DMS153 treated with DMSO at 0.1 percent for 48 hours (cell line): ENCODE measurements around the gene GPR3.
"Not testable (repeated sequence)": the region's sequence is repeated elsewhere in the genome, so short reads cannot be mapped to it uniquely, and the experiment has no call there.

ENCODE experiments used
- DNase-seq: peaks from one replicate; lab custom pipeline; 2025; ENCODE audit not compliant: unreplicated experiment; lab: John Stamatoyannopoulos, UW

Gene GPR3

GRCh38 chr1:27398405-27399149 lies 6.2 kb downstream of the GPR3 start:
- DNase-seq: no peak

DNA sequence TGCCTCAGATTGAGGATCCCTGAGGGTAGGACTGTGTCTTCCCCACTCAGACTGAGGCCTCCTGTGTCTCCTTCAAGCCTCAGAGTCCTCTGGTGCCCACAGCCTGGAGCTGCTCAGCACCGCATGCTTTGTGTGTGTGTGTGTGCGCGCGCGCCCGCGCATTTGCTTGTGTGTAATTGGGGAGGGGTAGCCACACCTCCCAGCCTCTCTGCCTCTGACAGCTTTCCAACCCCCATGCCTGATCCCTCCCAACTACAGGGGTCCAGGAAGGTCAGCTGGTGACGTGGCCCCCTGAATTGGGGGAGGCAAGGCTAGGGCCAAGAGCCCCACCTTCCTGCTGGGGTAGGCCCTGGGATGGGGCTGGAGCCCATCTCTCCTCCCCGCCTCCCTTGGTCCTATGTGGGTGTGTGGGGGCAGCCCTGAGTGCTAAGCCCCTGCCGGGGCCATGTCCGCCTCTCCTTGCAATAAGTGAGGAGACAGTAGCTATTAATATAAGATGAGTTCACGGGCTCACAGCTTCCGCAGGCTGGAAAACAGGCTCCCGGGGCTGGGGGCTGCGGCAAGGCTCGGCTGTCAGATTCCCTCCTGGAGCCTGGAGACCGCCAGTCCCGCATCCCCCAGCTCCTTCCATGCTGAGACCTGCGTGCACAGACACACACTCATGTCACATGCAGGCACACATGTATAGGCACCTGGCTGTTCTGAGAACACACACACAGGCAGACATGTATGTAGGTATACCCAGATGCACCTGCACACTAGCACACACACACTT lies 7.0 kb downstream of the GPR3 start:
- DNase-seq: no peak

GRCh38 chr1:27400082-27400962 lies 7.9 kb downstream of the GPR3 start:
- DNase-seq: no peak

DNA sequence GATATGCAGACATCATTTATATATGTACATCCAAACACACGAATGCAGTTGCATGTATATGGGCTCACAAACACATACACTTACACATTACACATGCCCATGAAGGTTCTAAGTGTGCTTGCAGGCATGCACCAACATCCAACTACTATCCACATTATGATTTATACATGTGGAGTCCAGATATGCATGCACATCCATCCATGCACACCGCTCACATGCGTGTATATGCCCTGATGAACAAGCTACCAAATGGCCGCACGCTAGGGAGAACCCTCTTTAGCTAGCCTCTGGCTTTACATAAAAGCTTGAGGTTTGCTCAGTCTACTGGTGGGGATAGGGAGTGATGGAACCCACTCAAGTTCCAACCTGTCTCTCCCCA lies 8.5 kb downstream of the GPR3 start:
- DNase-seq: no peak

DNA sequence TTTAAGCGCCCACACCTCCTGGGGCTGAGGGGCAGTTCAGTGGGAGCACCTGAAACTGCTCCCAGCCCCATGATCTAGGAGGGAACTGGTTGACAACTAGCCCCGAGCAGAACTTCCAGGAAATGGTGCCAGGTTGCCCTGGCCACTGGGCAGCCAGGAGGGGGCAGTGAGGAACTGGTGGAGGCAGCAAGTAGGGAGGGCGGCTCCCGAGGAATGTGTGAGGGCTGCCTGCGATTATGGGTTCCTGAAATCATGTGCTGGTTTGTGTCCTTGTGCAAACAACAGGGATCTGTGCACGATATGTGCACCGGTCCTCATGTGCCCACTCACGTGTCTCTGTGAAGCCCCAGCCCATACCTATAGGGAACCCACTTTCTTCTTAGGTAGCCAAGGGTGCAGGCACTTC lies 9.9 kb downstream of the GPR3 start:
- peak; percentile 18 for DNase-seq

DNA sequence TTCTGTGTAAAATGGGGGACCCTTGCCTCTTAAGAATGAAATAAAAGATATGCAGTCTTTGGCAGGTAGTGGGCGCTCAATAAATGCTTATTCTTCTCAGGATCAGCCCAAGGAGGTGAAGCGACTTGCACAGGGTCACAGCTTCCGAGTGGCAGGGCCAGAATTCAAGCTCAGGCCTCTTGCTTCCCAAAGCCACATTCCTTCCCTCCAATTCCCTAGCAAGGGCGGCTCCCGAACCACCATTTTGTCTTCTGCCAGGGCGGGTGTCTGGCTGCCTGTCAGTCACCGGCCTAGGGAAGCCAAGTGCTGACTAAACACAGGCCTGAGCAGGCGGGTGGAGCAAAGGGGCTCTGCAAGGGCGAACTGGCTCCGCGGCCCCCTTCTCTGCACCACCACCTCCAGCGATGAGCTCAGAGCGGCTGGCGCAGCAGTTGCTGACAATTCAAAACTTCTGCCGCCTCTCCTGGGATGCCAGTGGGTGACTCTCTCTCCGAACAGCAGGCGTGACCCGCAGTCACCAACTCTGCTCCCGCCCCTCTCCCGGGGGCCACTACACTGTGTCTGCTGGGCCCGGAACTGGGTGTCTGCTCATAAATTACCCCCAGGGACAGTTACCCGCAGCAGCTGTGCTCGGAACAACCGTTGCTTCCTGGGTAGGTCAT lies 10.8 kb downstream of the GPR3 start:
- DNase-seq: no peak

DNA sequence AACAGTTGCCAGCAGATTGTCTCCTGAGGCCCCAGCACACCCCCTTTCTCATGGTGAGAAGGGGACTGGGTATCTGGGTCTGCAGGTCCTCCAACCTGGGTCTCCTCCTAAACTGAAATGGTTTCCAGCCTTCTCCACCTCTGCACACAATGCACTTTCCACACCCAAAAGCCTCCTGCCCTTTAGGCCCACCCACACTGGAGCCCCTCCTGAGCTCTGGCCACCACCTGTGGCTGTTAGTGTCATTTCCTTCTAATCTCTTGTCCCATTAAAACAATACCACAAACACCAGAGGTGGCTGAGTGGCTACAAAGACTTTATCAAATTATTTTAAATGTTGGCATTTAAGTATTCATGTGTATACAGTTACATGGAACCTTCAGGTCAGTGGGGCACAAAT lies 11.5 kb downstream of the GPR3 start:
- no peak for DNase-seq

DNA sequence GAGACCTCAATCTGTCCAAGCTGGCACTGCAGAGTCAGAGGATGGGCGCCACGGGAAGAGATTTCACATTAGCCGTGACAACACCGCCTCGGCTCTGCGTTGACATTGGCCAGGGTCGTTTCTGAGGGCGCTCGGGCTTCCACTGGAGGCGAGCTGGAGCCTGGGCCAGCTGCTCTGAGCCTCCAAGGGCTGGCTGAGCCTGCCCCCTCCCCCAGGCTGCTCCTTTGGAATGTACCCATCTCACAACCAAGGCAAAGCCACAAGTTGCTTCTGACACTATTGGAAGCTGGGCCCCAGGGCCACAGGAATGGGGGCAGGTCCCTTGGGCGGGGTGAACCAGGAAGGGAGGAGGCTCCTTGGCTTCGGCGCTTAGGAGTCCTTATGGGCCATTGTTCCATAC lies 12.7 kb downstream of the GPR3 start:
- DNase-seq: no peak

- DNase-seq: not testable (repeated sequence)
Measured at GRCh38 chr1:27405598-27406361, 13.4 kb downstream of the GPR3 start.

DNA sequence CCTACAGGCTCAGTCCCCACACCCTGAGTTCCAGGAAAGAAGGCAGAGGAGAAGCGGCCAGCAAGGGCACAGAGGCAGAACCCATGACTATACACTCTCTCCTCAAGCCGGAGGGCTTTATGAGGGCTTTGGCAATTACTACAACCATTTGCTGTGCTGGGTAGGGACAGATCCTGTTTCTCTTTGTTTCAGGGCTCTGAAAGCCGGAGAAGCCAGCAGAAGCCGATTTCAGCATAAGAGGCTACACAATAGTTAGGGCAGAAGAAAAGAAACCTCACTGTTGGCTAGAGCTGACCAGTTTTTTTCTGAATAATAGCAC lies 13.9 kb downstream of the GPR3 start:
- DNase-seq: no peak

GRCh38 chr1:27406791-27407190 lies 14.4 kb downstream of the GPR3 start:
- DNase-seq: not testable (repeated sequence)

GRCh38 chr1:27408151-27408550 lies 15.7 kb downstream of the GPR3 start:
- no peak for DNase-seq

DNA sequence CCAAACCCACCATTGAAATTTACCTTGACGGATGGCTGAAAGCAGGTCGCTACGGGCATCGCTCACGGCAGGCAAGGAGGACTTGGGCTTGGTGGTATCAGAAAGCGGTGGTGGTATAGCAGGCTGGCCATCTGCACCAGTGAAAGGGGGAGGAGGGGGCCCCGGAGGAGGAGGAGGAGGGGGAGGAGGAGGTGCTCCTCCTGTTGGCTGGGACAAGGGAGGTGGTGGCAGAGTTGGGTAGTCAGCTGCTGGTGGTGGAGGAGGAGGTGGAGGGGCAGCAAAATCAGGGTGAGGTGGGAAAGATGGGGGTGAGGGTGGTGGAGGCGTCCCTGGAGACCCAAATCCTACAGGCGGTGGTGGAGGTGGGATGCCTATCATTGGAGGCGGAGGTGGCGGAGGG lies 17.2 kb downstream of the GPR3 start:
- DNase-seq: no peak

- no peak for DNase-seq
Measured at GRCh38 chr1:27410709-27411108, 18.3 kb downstream of the GPR3 start.

- DNase-seq: no peak
Measured at GRCh38 chr1:27412502-27412901, 20.1 kb downstream of the GPR3 start.

- DNase-seq: no peak
Measured at GRCh38 chr1:27413004-27413403, 20.6 kb downstream of the GPR3 start.

GRCh38 chr1:27414091-27414490 lies 21.7 kb downstream of the GPR3 start:
- no peak for DNase-seq

GRCh38 chr1:27416387-27417111 lies 24.1 kb downstream of the GPR3 start:
- peak; percentile 62 for DNase-seq

- DNase-seq: no peak
Measured at GRCh38 chr1:27417713-27418112, 25.3 kb downstream of the GPR3 start.
